ENCODE results near the gene ATOH8.

DNA sequence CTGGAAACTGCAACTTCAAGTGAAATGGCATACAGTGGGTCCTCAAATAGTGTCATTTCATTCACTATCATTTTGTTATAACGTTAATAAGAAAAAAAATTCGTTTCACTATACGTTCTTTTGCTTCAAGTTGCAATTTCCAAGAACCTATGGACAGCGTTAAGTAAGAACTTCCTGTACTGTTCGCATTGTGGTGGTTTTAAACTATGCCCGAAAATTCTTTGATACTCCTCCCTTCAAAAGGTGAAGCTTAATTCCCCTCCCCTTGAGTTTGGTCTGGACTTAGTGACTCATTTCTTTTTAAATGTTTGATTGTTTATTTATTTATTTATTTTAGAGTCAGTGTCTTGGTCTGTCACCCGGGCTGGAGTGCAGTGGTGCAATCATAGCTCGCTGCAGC is 39.0 kb upstream of the ATOH8 start:
- no peak for TF ChIP-seq EP300 (IDR thresholded peaks at IDR 0.05)
- TF ChIP-seq, protein P1, sequence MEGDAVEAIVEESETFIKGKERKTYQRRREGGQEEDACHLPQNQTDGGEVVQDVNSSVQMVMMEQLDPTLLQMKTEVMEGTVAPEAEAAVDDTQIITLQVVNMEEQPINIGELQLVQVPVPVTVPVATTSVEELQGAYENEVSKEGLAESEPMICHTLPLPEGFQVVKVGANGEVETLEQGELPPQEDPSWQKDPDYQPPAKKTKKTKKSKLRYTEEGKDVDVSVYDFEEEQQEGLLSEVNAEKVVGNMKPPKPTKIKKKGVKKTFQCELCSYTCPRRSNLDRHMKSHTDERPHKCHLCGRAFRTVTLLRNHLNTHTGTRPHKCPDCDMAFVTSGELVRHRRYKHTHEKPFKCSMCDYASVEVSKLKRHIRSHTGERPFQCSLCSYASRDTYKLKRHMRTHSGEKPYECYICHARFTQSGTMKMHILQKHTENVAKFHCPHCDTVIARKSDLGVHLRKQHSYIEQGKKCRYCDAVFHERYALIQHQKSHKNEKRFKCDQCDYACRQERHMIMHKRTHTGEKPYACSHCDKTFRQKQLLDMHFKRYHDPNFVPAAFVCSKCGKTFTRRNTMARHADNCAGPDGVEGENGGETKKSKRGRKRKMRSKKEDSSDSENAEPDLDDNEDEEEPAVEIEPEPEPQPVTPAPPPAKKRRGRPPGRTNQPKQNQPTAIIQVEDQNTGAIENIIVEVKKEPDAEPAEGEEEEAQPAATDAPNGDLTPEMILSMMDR (IDR thresholded peaks at IDR 0.05), result no peak
- TF ChIP-seq POLR2A (IDR thresholded peaks at IDR 0.05), result no peak
- no peak for TF ChIP-seq POLR2AphosphoS5 (IDR thresholded peaks at IDR 0.05)
